CD14-positive monocyte (primary cell): ENCODE results near the gene TSPEAR. TPM values are rescaled to one million over a fixed set of nuclear protein-coding genes. Genes with fewer than 3 reads are reported as not detected.

ENCODE experiments used
- DNase-seq, 3 donors: peaks; one replicate each; pipeline ENCODE4 v3.0.0-alpha.2; 2011 to 2022
- H2AFZ ChIP-seq: 2 replicates; pipeline ENCODE4 v1.6.0; 2012; ENCODE audit warnings: mild to moderate bottlenecking, low read depth, low read length, inconsistent platforms; ENCODE audit not compliant: insufficient read depth, poor library complexity, severe bottlenecking
- H3K27ac ChIP-seq, 2 donors: 1 replicate in 1 of 2; 2 replicates in 1 of 2; pipeline ENCODE4 v1.5.1; 2012 to 2013; ENCODE audit warnings: low read length in 2 of 2, control low read depth in 1 of 2, inconsistent platforms in 1 of 2, low read depth in 1 of 2, mild to moderate bottlenecking in 1 of 2
- H3K27me3 ChIP-seq, 2 donors: one replicate each; pipeline versions ENCODE4 v1.6.0 to v1.6.1; 2011 to 2013; ENCODE audit warnings: low read length in 2 of 2; ENCODE audit not compliant: control insufficient read depth in 2 of 2, insufficient read depth in 2 of 2
- H3K36me3 ChIP-seq, 2 donors: replicated peaks in 1 of 2; 1 replicate in 1 of 2; 2 replicates in 1 of 2; pipeline versions ENCODE4 v1.5.1 to v1.6.1; 2012 to 2013; ENCODE audit warnings: low read length in 2 of 2, control low read depth in 1 of 2, inconsistent platforms in 1 of 2, mild to moderate bottlenecking in 1 of 2; ENCODE audit not compliant: insufficient read depth in 2 of 2, control insufficient read depth in 1 of 2
- H3K4me1 ChIP-seq, 2 donors: 1 replicate in 1 of 2; 2 replicates in 1 of 2; pipeline versions ENCODE4 v1.5.1 to v1.6.1; 2012 to 2013; ENCODE audit warnings: low read length in 2 of 2, control low read depth in 1 of 2, inconsistent platforms in 1 of 2, mild to moderate bottlenecking in 1 of 2, moderate library complexity in 1 of 2; ENCODE audit not compliant: insufficient read depth in 2 of 2, control insufficient read depth in 1 of 2
- H3K4me2 ChIP-seq: replicated peaks from 2 replicates; pipeline ENCODE3; 2012; ENCODE audit warnings: low read length, moderate library complexity, mild to moderate bottlenecking; ENCODE audit not compliant: poor library complexity, severe bottlenecking; ENCODE audit errors: extremely low read depth
- H3K4me3 ChIP-seq, 3 experiments: fragments of 200-600 bp in 1 of 3; sonication (generic) in 1 of 3; replicated peaks in 1 of 3; 1 replicate in 2 of 3; 2 replicates in 1 of 3; pipeline ENCODE4 v1.5.1; 2011 to 2013; ENCODE audit warnings: low read length in 3 of 3, mild to moderate bottlenecking in 3 of 3, control low read depth in 2 of 3, low read depth in 2 of 3, inconsistent platforms in 1 of 3, moderate library complexity in 1 of 3
- H3K79me2 ChIP-seq: 2 replicates; pipeline ENCODE4 v1.6.0; 2012; ENCODE audit warnings: mild to moderate bottlenecking, control low read depth, inconsistent platforms, low read length, moderate library complexity; ENCODE audit not compliant: insufficient read depth
- H3K9ac ChIP-seq: 2 replicates; pipeline ENCODE4 v1.6.0; 2017; ENCODE audit warnings: low read length, mild to moderate bottlenecking; ENCODE audit not compliant: insufficient read depth, poor library complexity, severe bottlenecking
- H3K9me3 ChIP-seq, 2 donors: replicated peaks in 1 of 2; 1 replicate in 1 of 2; 2 replicates in 1 of 2; pipeline versions ENCODE4 v1.5.1 to v1.6.1; 2012 to 2013; ENCODE audit warnings: low read length in 2 of 2, control low read depth in 1 of 2; ENCODE audit not compliant: control insufficient read depth in 1 of 2, insufficient read depth in 1 of 2
- H4K20me1 ChIP-seq: 2 replicates; pipeline ENCODE4 v1.6.0; 2012; ENCODE audit warnings: mild to moderate bottlenecking, low read length, control low read depth, moderate library complexity; ENCODE audit not compliant: insufficient read depth
- H3K27ac Mint-ChIP-seq, 7 donors: one replicate each; pipeline ENCODE4 v1.8.0; 2020; ENCODE audit warnings: mild to moderate bottlenecking in 7 of 7, mixed read lengths in 7 of 7, moderate library complexity in 6 of 7, inconsistent platforms in 2 of 7
- H3K27me3 Mint-ChIP-seq, 3 donors: one replicate each; pipeline ENCODE4 v1.8.0; 2021 to 2022; ENCODE audit warnings: low read depth in 3 of 3, mild to moderate bottlenecking in 3 of 3, mixed read lengths in 3 of 3, moderate library complexity in 3 of 3, inconsistent platforms in 1 of 3
- H3K36me3 Mint-ChIP-seq, 2 donors: one replicate each; pipeline ENCODE4 v1.8.0; 2020; ENCODE audit warnings: mixed read lengths in 2 of 2, inconsistent platforms in 1 of 2, mild to moderate bottlenecking in 1 of 2
- H3K4me1 Mint-ChIP-seq: one replicate; pipeline ENCODE4 v1.8.0; 2020; ENCODE audit warnings: mild to moderate bottlenecking, mixed read lengths
- H3K4me3 Mint-ChIP-seq, 2 donors: one replicate each; pipeline ENCODE4 v1.8.0; 2020; ENCODE audit warnings: mild to moderate bottlenecking in 2 of 2, mixed read lengths in 2 of 2, moderate library complexity in 1 of 2
- H3K9me3 Mint-ChIP-seq, 7 donors: one replicate each; pipeline ENCODE4 v1.8.0; 2020 to 2022; ENCODE audit warnings: mixed read lengths in 7 of 7, mild to moderate bottlenecking in 6 of 7, moderate library complexity in 6 of 7, inconsistent platforms in 2 of 7
- CTCF ChIP-seq: fragments of 200-600 bp; IDR thresholded peaks from one replicate; pipeline ENCODE4 v1.8.0; 2022; ENCODE audit warnings: antibody characterized with exemption, mild to moderate bottlenecking
- WGBS: methylation state at CpG from one replicate; pipeline ENCODE4 v1.1.5; 2013; ENCODE audit warnings: missing lambda C conversion rate; ENCODE audit not compliant: insufficient coverage; 5-methylcytosine and 5-hydroxymethylcytosine counted together
- intact Hi-C, 2 donors: fragments of 100-400 bp; cut with micrococcal nuclease; formaldehyde crosslinking; loops; one replicate each; pipeline versions ENCODE4 v1.15.0 to v1.15.1; 2023
- polyA plus RNA-seq, 3 donors: library from polyadenylated mRNA; depleted of rRNA in 1 of 3; unstranded in 2 of 3; stranded (reverse) in 1 of 3; fragments of 300-500 nt in 2 of 3; fragments of >200 nt in 1 of 3; fragmentation: Illumina TruSeq in 2 of 3; gene quantifications; 1 replicate in 2 of 3; 2 replicates in 1 of 3; pipeline ENCODE4 v1.2.3, GENCODE V29; 2012 to 2021

TSPEAR gene
- polyA plus RNA-seq, 3 donors, result not detected

- Mint-ChIP-seq H3K4me1 (no peaks in the 10 kb centered on the region), H3K36me3 (no peaks in the 10 kb centered on the region), H3K9me3 (peaks cover 0 to 13% (median 7%) of the 10 kb centered on the region in 7 donors), H3K27ac (no peak overlapping the region), H3K27me3 (peaks cover 67 to 97% (median 70%) of the 10 kb centered on the region in 3 donors), H3K4me3 (peak overlapping the region in 1 of 2 donors; percentile 69)
- Histone ChIP-seq H3K4me2 (no peak overlapping the region), H3K9me3 (no peaks in the 10 kb centered on the region), H4K20me1 (no peaks in the 10 kb centered on the region), H3K4me1 (no peaks in the 10 kb centered on the region), H2AFZ (no peak overlapping the region), H3K4me3 (no peak overlapping the region), H3K79me2 (no peaks in the 10 kb centered on the region), H3K9ac (no peak overlapping the region), H3K36me3 (no peaks in the 10 kb centered on the region), H3K27ac (no peak overlapping the region), H3K27me3 (peaks cover 4 to 56% of the 10 kb centered on the region in 2 donors)
- no peak for TF ChIP-seq CTCF
- no peak for DNase-seq
- intact Hi-C loops, result no loop called here
- WGBS, result 62% methylated on average over 12 of the region's 21 CpGs
Measured at GRCh38 chr21:44700101-44701022, 11.0 kb downstream of the TSPEAR start.

GRCh38 chr21:44699502-44700001 is 11.8 kb downstream of the TSPEAR start:
- Histone ChIP-seq H4K20me1 (no peaks in the 10 kb centered on the region), H3K4me2 (no peak overlapping the region), H3K36me3 (no peaks in the 10 kb centered on the region), H3K27ac (no peak overlapping the region), H3K4me1 (no peaks in the 10 kb centered on the region), H3K4me3 (no peak overlapping the region), H2AFZ (no peak overlapping the region), H3K27me3 (peaks cover 3 to 55% of the 10 kb centered on the region in 2 donors), H3K9me3 (no peaks in the 10 kb centered on the region), H3K9ac (no peak overlapping the region), H3K79me2 (no peaks in the 10 kb centered on the region)
- no peaks in the 10 kb centered on the region for H3K4me1 Mint-ChIP-seq
- H3K36me3 Mint-ChIP-seq, result no peaks in the 10 kb centered on the region
- H3K4me3 Mint-ChIP-seq, result peak overlapping the region in 1 of 2 donors; percentile 69
- DNase-seq, result no peak
- H3K27ac Mint-ChIP-seq, result no peak overlapping the region
- no peak for TF ChIP-seq CTCF
- H3K9me3 Mint-ChIP-seq, result peaks cover 0 to 6% (median 2%) of the 10 kb centered on the region in 7 donors
- peaks cover 62 to 94% (median 63%) of the 10 kb centered on the region in 3 donors for H3K27me3 Mint-ChIP-seq
- WGBS, result 47% methylated on average over 16 of the region's 17 CpGs
- intact Hi-C loops, result no loop called here
